SK-N-SH treated with all-trans-retinoic acid at 6 μM for 48 hours (cell line): ENCODE results near the gene TCP11L2.

Source experiments
- ATAC-seq: fragments of 200-7000 bp; cut with Tn5 transposase; 3 replicates; pipeline ENCODE4 v1.9.1; 2020; ENCODE audit warnings: mild to moderate bottlenecking, moderate library complexity
- ARNTL ChIP-seq: fragments of 450-650 bp; formaldehyde crosslinking; IDR thresholded peaks from 2 replicates; pipeline ENCODE4 v1.5.0; 2020; ENCODE audit warnings: low read depth, mild to moderate bottlenecking, moderate library complexity, borderline replicate concordance
- BACH2 ChIP-seq: fragments of 250-450 bp; sonication (Bioruptor Pico); IDR thresholded peaks from 2 replicates; pipeline ENCODE4 v1.9.0; 2021; ENCODE audit warnings: mild to moderate bottlenecking, borderline replicate concordance
- CSDC2 ChIP-seq: fragments of 250-450 bp; sonication (Bioruptor Pico); IDR thresholded peaks from 2 replicates; pipeline ENCODE4 v1.5.0; 2020; ENCODE audit warnings: mild to moderate bottlenecking, moderate library complexity
- ESRRG ChIP-seq: fragments of 250-450 bp; sonication (Bioruptor Pico); IDR thresholded peaks from 2 replicates; pipeline ENCODE4 v1.6.1; 2021; ENCODE audit warnings: mild to moderate bottlenecking
- GLIS3 ChIP-seq: fragments of 250-450 bp; sonication (Bioruptor Pico); IDR thresholded peaks from 2 replicates; pipeline ENCODE4 v1.5.0; 2020; ENCODE audit warnings: mild to moderate bottlenecking, moderate library complexity
- ISL1 ChIP-seq: fragments of 250-450 bp; sonication (Bioruptor Pico); IDR thresholded peaks from 2 replicates; pipeline ENCODE4 v2.1.2; 2022; ENCODE audit warnings: mild to moderate bottlenecking, moderate library complexity
- RARB ChIP-seq: fragments of 250-450 bp; sonication (Bioruptor Pico); IDR thresholded peaks from 2 replicates; pipeline ENCODE4 v1.8.0; 2021; ENCODE audit warnings: mild to moderate bottlenecking, moderate library complexity
- SNAI2 ChIP-seq: fragments of 250-450 bp; sonication (Bioruptor Pico); IDR thresholded peaks from 2 replicates; pipeline ENCODE4 v1.5.0; 2020; ENCODE audit warnings: mild to moderate bottlenecking, moderate library complexity
- TCF4 ChIP-seq: fragments of 250-450 bp; sonication (Bioruptor Pico); IDR thresholded peaks from 2 replicates; pipeline ENCODE4 v1.8.0; 2021; ENCODE audit warnings: mild to moderate bottlenecking, moderate library complexity, borderline replicate concordance
- TOX ChIP-seq: fragments of 250-450 bp; sonication (Bioruptor Pico); IDR thresholded peaks from 2 replicates; pipeline ENCODE4 v1.8.0; 2021; ENCODE audit warnings: mild to moderate bottlenecking, moderate library complexity, borderline replicate concordance
- ZFP3 ChIP-seq: fragments of 250-450 bp; sonication (Bioruptor Pico); IDR thresholded peaks from 2 replicates; pipeline ENCODE4 v1.5.0; 2020; ENCODE audit warnings: mild to moderate bottlenecking, moderate library complexity
- ZNF70 ChIP-seq: fragments of 450-650 bp; formaldehyde crosslinking; IDR thresholded peaks from 2 replicates; pipeline ENCODE4 v1.5.0; 2020; ENCODE audit warnings: mild to moderate bottlenecking, moderate library complexity
- ZNF8 ChIP-seq: fragments of 450-650 bp; formaldehyde crosslinking; IDR thresholded peaks from 2 replicates; pipeline ENCODE4 v1.5.0; 2020; ENCODE audit warnings: mild to moderate bottlenecking, moderate library complexity
- TF ChIP-seq, protein P1 (sequence below): fragments of 250-450 bp; sonication (Bioruptor Pico); IDR thresholded peaks from 2 replicates; pipeline ENCODE4 v1.8.0; 2021; ENCODE audit warnings: low read depth, mild to moderate bottlenecking, moderate library complexity, borderline replicate concordance
- TF ChIP-seq, protein P2 (sequence below): fragments of 250-450 bp; sonication (Bioruptor Pico); IDR thresholded peaks from 2 replicates; pipeline ENCODE4 v1.5.0; 2020; ENCODE audit warnings: mild to moderate bottlenecking, moderate library complexity
- TF ChIP-seq, protein P3 (sequence below): fragments of 250-450 bp; sonication (Bioruptor Pico); IDR thresholded peaks from 2 replicates; pipeline ENCODE4 v1.5.1; 2020; ENCODE audit warnings: low read depth, mild to moderate bottlenecking, moderate library complexity
- TF ChIP-seq, protein P4 (sequence below): fragments of 250-450 bp; sonication (Bioruptor Pico); IDR thresholded peaks from 2 replicates; pipeline ENCODE4 v1.8.0; 2020; ENCODE audit warnings: mild to moderate bottlenecking, moderate library complexity, borderline replicate concordance
- TF ChIP-seq, protein P5 (sequence below): fragments of 250-450 bp; sonication (Bioruptor Pico); IDR thresholded peaks from 2 replicates; pipeline ENCODE4 v1.5.1; 2021; ENCODE audit warnings: mild to moderate bottlenecking, moderate library complexity

Gene TCP11L2

DNA sequence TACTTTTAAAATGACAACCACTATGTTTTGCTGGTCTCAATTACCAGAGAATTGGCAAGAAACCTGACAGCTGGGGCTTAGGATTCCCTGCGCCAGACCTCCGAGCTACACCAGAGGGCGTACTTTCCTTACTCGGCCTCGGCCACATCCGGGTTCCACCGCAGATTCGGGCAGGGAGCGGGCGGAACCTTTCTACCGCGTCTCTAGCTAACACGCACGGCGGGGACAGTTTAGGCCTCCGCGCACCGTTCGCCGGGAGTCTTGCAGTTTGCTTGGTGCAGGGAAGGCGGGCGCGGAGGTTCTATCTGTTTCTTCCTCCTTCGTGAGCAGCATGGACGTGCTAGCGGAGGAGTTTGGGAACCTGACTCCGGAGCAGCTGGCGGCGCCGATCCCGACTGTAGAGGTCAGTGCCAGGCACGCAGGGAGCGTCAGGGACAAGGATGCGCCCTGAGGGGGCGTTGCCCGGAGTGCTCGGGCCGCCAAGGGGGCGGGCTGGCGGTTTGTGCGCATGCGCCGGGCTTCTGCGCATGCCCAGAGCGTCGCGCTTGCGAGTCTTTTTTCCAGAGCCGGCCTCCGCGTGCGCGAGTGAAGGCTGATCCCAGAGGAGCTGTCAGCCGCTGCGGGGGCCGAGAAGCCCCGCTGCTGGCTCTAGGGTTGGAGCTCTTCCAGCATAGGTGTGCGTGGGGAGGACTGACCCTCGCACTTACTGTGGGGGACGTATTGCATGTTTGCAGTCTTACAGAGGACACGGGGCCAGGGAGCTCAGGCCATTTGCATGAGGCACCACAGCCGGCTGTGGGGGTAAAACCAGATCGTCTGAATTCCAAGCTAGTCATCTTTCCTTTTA is 55.2 kb downstream of the TCP11L2 start, which contains the start of gene POLR3B (continued):
- TF ChIP-seq, protein P1, sequence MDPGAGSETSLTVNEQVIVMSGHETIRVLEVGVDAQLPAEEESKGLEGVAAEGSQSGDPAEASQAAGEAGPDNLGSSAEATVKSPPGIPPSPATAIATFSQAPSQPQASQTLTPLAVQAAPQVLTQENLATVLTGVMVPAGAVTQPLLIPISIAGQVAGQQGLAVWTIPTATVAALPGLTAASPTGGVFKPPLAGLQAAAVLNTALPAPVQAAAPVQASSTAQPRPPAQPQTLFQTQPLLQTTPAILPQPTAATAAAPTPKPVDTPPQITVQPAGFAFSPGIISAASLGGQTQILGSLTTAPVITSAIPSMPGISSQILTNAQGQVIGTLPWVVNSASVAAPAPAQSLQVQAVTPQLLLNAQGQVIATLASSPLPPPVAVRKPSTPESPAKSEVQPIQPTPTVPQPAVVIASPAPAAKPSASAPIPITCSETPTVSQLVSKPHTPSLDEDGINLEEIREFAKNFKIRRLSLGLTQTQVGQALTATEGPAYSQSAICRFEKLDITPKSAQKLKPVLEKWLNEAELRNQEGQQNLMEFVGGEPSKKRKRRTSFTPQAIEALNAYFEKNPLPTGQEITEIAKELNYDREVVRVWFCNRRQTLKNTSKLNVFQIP (CRISPR knock-in tag), result no peak
- no peak for TF ChIP-seq TCF4 (CRISPR knock-in tag)
- TF ChIP-seq ZNF8, result no peak
- TF ChIP-seq, all 23 proteins: peak for 0

DNA sequence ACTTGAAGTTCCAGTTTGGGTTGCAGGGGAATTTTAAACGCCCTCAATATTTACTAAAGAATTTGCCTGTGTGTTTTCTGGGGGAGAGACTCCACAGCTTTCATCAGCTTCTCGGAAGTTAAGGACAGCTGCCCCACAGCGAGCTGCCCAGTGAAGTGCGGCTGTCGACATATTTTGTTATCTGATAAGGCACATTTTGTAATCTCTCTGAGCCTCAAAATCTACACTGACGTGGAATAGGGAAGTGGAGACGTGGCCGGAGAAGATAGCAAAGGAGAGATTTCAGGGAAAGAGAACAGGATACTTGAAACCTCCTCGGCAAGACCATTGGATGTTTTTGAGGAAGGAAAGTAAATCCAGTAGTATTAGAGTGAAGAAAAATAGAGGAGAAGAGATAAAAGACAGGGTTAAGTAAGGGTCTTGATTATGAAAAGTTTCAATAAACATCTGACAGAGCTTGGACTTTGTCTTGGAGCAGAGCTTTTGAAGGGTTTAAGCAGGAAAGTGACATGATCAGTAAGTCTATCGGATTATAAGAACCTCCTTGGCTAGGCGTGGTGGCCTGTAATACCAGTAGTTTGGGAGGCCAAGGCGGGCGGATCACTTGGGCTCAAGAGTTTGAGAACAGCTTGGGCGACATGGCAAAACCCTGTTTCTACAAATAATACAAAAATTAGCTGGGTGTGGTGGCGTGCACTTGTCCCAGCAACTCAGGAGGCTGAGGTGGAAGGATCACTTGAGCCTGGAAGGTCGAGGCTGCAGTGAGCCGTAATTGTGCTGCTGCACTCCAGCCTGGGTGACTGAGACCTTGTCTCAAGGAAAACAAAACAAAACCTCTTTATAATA is 56.1 kb downstream of the TCP11L2 start:
- ATAC-seq, result peak; percentile 42
- TF ChIP-seq TOX (CRISPR knock-in tag) (no peak), SNAI2 (CRISPR knock-in tag) (no peak), TCF4 (CRISPR knock-in tag) (no peak), ZFP3 (no peak)
- TF ChIP-seq, protein P2, sequence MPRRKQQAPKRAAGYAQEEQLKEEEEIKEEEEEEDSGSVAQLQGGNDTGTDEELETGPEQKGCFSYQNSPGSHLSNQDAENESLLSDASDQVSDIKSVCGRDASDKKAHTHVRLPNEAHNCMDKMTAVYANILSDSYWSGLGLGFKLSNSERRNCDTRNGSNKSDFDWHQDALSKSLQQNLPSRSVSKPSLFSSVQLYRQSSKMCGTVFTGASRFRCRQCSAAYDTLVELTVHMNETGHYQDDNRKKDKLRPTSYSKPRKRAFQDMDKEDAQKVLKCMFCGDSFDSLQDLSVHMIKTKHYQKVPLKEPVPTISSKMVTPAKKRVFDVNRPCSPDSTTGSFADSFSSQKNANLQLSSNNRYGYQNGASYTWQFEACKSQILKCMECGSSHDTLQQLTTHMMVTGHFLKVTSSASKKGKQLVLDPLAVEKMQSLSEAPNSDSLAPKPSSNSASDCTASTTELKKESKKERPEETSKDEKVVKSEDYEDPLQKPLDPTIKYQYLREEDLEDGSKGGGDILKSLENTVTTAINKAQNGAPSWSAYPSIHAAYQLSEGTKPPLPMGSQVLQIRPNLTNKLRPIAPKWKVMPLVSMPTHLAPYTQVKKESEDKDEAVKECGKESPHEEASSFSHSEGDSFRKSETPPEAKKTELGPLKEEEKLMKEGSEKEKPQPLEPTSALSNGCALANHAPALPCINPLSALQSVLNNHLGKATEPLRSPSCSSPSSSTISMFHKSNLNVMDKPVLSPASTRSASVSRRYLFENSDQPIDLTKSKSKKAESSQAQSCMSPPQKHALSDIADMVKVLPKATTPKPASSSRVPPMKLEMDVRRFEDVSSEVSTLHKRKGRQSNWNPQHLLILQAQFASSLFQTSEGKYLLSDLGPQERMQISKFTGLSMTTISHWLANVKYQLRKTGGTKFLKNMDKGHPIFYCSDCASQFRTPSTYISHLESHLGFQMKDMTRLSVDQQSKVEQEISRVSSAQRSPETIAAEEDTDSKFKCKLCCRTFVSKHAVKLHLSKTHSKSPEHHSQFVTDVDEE (CRISPR knock-in tag), result no peak

DNA sequence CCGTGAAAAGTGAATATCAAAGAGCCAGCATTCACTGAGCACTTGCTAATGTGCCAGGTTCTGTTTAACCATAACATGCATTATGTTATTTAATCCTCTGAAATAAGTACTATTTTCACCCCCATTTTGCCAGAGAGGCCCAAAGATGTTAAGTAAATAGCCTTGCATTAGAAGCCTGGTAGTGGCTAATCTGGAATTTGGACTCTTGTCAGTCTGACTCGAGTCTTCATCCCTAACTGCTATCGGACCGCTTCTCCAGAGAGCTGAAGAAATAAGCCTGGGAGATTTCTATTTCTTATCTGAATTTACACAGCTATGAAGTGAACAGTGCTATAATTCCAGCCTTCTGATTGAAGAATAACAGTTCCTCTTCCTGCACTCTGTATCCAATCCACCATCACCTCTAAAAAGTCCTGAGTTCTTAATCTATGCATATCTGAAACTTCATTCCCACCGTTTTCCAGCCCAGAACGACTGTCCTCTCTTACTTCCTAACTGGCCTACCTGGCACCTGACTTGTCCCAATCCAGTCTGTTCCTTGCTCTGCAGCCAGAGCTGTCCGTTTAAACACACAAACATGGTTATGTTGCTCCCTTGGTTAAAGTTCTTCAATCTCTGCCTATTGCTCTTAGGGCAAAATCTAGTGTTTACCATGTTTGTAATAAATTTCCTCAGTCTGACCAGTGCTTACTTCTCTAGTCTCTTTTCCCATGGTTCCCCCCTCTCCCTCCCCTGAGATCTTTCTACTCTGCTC is 57.3 kb downstream of the TCP11L2 start:
- no peak for TF ChIP-seq ESRRG (CRISPR knock-in tag)
- no peak for TF ChIP-seq CSDC2 (CRISPR knock-in tag)
- no peak for TF ChIP-seq BACH2 (CRISPR knock-in tag)
- TF ChIP-seq, protein P2 (CRISPR knock-in tag), result no peak
- no peak for TF ChIP-seq ISL1 (CRISPR knock-in tag)
- no peak for TF ChIP-seq SNAI2 (CRISPR knock-in tag)
- TF ChIP-seq ARNTL (CRISPR knock-in tag), result no peak
- no peak for TF ChIP-seq RARB (CRISPR knock-in tag)
- no peak for TF ChIP-seq ZFP3
- TF ChIP-seq ZNF70 (CRISPR knock-in tag), result no peak
- no peak for TF ChIP-seq GLIS3 (CRISPR knock-in tag)
- TF ChIP-seq ZNF8, result no peak

DNA sequence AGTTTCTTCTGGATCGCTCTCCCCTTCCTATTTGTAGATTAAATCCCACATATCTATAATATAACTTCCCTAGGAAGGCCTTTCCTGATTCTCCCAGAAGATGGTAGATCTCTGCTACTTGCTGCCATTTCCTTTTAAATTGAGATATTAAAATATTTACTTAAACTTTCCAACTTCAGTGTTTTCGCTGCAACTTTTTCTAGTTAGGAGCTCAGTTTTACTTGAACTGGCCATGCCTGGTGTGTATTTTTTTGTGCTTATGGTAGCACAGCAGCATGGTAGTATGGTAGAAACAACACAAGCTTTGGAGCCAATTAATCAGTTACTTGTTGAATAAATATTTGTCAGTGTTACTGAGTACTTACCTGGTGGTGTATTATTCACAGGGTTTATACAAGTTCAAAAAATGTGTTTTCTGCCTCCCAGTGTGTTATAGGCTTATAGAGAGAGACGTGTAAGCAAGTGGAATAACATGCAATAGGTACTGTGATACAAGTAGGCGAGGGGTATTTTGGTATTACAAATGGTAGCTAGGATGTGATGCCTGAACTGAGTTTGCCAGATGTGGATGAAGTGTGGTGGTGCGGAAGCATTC is 58.0 kb downstream of the TCP11L2 start:
- TF ChIP-seq, protein P3, sequence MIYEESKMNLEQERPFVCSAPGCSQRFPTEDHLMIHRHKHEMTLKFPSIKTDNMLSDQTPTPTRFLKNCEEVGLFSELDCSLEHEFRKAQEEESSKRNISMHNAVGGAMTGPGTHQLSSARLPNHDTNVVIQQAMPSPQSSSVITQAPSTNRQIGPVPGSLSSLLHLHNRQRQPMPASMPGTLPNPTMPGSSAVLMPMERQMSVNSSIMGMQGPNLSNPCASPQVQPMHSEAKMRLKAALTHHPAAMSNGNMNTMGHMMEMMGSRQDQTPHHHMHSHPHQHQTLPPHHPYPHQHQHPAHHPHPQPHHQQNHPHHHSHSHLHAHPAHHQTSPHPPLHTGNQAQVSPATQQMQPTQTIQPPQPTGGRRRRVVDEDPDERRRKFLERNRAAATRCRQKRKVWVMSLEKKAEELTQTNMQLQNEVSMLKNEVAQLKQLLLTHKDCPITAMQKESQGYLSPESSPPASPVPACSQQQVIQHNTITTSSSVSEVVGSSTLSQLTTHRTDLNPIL (CRISPR knock-in tag), result no peak
- TF ChIP-seq TOX (CRISPR knock-in tag) (no peak), GLIS3 (CRISPR knock-in tag) (no peak), TCF4 (CRISPR knock-in tag) (no peak)
- TF ChIP-seq, protein P4, sequence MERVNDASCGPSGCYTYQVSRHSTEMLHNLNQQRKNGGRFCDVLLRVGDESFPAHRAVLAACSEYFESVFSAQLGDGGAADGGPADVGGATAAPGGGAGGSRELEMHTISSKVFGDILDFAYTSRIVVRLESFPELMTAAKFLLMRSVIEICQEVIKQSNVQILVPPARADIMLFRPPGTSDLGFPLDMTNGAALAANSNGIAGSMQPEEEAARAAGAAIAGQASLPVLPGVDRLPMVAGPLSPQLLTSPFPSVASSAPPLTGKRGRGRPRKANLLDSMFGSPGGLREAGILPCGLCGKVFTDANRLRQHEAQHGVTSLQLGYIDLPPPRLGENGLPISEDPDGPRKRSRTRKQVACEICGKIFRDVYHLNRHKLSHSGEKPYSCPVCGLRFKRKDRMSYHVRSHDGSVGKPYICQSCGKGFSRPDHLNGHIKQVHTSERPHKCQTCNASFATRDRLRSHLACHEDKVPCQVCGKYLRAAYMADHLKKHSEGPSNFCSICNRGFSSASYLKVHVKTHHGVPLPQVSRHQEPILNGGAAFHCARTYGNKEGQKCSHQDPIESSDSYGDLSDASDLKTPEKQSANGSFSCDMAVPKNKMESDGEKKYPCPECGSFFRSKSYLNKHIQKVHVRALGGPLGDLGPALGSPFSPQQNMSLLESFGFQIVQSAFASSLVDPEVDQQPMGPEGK (CRISPR knock-in tag), result no peak
- TF ChIP-seq, protein P5, sequence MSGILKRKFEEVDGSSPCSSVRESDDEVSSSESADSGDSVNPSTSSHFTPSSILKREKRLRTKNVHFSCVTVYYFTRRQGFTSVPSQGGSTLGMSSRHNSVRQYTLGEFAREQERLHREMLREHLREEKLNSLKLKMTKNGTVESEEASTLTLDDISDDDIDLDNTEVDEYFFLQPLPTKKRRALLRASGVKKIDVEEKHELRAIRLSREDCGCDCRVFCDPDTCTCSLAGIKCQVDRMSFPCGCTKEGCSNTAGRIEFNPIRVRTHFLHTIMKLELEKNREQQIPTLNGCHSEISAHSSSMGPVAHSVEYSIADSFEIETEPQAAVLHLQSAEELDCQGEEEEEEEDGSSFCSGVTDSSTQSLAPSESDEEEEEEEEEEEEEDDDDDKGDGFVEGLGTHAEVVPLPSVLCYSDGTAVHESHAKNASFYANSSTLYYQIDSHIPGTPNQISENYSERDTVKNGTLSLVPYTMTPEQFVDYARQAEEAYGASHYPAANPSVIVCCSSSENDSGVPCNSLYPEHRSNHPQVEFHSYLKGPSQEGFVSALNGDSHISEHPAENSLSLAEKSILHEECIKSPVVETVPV, result no peak
- ATAC-seq, result no peak

More for the DNA sequence above, 57.3 kb downstream of the TCP11L2 start:
- ATAC-seq, result no peak
